ENCODE data around the gene DIP2C. TPM values are rescaled to one million over a fixed set of nuclear protein-coding genes. Genes with fewer than 3 reads are reported as not detected.
A peak's percentile ranks its signal among the peaks of the same experiment; 100 is the strongest.
"Not testable (repeated sequence)": the region's sequence is repeated elsewhere in the genome, so short reads cannot be mapped to it uniquely, and the experiment has no call there.

The DIP2C gene
- total RNA-seq, 1 donor, result 0.27 TPM

DNA sequence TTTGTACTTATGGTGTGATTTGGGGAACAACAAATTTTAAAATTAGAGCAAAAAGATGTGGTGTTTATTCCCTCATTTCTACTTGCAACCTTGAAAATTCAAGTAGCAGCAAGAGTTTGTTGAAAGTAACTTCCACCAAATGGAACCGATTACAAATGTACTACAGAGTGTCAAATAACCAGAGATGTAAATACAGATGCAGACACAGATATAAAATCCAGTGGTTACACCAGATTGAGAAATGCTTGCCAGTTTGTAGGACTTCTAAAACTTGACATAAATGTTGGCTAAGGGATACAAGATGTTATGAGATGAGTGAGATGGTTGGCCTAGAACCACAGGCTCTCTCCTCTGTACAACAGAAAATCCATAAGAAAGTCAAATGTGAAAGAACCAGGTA lies 162.1 kb downstream of the DIP2C start:
- no peak for DNase-seq (ENCODE audit: low read depth in 2 of 3, low spot score in 2 of 3)

DNA sequence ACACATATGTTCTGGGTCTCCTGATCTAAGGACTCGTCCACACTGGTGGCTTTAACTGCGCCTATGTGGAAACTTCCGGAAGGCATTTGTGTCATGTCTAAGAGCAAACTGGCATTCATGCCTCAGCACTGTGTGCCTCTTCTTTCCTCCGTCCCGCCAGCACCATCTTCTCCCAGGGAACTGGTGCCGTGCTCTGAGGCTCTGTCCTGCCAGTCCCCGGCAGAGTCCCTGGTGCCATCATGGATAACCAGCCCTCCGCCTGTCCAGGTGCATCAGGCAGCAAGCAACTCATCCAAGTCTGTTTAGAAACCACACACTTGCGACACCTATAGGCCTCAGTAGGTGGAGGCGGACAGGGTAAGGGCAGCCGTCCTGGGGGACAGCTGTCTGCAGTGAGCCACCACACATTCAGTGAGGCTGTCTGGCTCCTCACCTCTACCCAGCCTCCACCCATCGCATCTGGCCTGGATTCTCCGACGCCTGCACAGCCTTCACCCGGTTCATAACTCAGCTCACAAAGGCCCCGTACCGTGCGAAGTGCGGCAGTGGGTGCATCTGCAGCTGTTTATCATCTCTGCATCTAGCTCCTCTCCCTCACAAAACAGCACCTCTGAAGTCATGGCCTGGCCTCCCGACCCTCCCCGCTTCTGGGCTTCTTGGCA lies 162.7 kb downstream of the DIP2C start:
- no peak for DNase-seq (ENCODE audit: low read depth in 2 of 3, low spot score in 2 of 3)

DNA sequence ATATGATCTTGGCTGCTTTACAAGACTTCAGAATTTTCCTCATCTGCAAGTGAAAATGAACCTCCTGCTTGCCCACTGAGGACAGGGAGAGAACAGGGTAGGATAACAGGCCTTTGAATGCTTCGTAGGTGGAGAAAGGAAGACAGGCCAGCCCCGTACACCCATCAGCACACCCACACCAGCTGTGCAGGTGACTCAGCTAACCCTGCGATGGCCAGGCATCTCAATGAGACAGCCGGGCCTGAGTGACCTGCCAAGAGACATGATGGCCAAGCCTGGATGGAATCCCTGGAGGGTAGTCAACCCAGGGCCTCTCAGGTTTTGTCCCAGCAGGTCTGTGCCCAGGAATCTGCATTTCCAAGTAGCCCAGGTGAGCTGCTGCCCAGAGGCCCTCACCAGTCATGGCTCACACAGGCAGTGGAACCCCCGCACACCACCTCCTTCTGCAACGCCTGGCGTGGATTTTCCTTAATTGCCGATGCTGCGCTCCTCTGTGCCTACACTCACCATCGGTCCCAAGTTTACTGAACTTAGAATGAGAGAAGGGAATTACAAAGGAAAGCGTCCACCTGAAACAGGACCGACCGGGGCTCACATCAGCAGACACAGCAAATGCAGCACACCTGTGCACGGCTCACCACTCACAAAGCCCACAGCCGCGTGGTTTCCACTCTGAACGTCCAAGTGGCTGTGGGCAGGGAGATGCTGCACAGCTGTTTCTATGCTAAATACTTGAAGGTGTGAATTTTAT lies 163.7 kb downstream of the DIP2C start:
- DNase-seq (ENCODE audit: low read depth in 2 of 3, low spot score in 2 of 3), result no peak

DNA sequence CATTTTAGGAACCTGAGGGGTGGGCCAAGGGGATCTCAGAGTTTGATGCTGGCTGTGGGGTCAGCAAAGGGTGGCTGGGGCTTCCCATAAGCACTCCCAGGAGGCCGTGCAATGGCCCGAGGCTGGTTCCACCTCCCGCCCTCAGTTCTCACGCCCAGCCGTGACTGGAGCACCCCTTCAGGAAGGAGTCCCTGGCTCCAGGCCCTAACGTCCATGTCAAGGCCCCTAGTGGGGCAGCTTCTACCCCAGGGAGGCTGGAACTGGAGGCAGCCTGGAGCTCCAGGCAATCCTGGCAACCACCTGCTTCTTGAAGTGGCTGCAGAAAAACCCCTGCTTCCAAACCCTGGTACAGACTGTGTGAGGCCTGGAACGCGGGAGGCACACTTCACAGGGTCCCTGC lies 165.5 kb downstream of the DIP2C start:
- DNase-seq (ENCODE audit: low read depth in 2 of 3, low spot score in 2 of 3), result no peak

DNA sequence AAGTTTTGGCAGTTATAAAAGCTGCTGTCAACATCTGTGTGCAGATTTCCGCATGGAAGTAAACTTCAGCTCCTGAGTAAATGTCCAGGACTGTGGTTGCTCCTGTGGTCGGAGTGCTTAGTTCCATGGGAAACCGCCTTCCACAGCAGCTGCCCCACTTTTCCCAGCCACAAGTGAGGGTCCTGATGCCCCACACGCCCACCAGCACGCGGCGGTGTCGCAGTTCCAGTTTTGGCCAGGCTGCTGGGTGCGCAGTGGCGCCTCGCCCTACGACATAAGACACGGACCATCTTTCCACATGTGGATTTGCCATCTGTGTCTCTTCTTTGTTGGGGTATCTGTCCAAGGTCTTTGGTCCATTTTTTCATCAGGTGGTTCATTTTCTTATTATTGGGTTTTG lies 167.1 kb downstream of the DIP2C start:
- DNase-seq (ENCODE audit: low read depth in 2 of 3, low spot score in 2 of 3), result no peak

DNA sequence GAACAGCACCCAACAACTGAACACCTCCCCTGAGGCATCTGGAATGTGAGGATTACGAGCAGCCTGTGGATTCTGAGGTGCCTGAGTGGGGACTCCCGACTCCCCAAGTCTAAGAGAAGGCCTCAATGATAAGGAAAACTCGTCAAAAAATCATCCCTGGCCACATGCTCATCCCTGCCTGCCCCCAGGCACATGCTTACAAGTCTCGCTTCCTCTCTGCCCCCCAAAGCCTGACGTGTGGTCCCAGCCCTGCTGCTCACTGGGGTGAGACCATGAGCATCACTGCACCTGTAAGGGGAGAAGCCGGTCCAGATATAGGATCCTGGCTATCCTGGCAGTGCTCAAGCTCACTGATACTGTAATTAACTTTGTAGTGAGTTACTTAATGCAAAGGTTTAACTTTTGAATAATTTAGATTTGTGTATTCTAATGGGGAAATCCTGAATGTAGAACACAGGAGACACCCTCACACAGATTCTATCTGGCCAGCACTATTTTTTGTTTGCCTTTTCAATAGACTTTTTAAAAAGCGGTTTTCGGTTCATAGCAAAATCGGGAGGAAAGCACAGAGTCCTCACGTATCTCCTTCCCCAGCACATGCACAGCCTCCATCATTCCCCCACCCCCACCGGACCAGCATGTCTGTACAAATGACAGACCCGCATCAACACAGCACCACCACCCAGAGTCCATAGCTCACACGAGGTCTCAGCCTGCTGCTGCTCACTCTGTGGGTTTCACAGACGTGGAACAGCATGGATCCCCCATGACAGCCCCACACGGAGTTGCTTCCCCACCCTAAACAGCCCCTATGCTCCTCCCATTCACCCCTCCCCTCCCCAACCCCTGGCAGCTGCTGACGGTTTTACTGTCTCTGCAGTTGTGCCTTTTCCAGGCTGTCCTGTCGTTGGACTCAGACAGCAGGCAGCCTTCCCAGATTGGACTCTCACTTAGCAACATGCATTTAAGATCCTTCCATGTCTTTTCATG lies 167.9 kb downstream of the DIP2C start:
- no peak for DNase-seq (ENCODE audit: low read depth in 2 of 3, low spot score in 2 of 3)

DNA sequence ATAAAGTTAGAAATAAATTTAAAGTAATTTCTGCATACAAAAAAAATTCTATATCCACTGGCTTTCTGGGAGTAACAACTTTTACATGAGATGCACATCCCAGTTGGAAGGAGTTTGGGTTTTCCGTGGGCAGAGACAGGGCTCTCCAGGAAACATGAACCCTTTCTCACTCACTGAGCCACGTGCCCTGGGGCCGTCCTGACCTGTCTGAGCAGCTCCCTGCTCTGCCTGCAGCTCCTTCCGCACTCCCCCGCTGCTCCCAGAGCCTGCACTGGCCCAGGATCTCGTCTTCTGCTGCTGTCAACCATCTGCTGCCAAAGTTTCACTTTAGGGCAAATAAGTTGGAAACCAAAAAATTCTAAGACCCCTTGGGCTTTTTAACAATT lies 169.1 kb downstream of the DIP2C start:
- no peak for DNase-seq (ENCODE audit: low read depth in 2 of 3, low spot score in 2 of 3)

DNA sequence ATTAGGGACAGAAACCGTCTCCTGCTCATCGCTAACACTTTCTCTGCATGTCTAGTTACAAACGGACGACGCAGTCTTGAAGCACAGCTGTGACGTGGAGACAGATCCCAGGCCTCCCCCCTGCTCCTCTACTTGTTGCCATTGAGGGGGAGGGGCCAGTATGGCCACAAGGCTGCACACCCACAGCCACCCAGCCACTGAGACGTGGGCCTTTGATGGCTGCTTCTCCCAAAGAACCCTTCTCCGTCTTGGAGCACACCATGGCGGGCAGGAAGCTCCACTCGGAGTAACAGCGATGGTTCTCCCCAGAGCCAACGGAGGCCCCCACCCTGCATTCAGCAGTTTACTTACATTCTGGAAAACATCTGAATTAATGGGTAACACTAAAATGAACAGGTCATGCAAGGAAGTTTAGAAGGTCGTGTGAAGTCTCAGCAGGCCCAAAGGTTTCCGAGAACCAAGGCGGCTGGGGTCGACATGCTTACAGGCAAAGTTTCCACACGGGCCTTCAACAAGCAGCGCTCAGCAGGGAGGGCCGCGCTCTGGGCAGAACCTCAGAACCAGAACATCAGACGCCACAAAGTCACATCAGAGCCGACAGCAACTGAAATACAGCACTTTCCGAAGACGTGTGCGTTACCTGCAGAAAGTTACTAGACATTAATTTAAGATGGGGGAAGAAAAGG lies 169.6 kb downstream of the DIP2C start:
- no peak for DNase-seq (ENCODE audit: low read depth in 2 of 3, low spot score in 2 of 3)

DNA sequence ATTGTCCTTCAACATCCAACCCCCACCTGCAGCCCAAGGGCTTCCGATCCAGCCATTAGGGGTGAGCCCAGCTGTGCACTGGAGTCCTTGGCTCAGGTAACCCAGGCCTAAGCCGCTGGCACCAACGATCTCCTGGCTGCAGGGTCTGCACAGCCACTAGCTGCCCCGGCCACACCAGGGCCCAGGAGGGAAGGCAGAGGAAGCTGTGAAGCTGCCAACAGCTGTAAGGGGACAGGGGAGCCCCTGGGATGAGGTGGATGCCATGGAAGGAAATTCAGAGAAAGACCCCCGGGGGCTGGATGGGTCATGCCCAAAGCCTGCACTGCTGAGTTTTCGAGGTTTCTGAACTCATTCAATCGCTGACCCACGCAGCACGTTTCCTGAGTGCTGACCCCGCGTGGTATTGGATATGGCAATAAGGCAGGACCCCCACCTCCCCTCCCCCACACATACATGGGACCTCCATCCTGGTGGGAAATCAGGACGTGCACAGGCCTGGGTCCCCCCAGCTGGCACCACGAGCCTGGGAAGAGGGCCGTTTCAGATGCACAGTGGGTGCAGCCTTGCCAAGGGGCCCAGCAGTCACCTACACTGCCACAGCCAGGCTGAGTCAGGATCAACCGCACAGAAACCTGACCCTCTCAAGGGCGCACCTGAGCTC lies 170.3 kb downstream of the DIP2C start:
- DNase-seq (ENCODE audit: low read depth in 2 of 3, low spot score in 2 of 3), result no peak

DNA sequence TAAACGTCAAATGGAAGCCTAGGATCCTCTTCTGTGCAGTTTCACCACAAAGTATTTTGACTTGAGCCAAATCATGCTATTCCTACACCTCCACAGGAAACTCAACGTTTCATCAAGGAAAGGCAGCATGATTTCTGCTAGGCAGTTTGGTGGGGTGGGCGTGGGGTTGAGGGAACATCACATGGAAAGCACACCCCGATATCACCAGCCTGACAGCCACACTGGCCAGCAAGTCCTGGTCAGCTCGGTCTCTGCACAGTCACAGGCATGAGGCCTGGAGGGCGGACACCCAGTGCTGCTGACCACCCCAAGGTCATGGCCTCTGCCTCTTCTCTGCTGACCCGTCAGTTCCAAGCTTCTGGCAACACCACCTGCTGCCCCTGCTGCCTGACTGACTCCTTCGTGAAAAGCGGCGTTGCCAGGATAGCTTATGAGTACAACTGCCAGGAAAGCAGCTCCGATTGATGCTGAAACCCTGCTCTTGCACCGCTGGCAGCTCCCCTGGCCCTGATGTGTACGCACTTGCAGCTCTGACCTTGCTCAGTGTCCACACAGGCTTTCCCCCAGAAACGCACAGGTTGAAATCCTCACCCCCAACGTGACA lies 171.5 kb downstream of the DIP2C start:
- no peak for DNase-seq (ENCODE audit: low read depth in 2 of 3, low spot score in 2 of 3)

DNA sequence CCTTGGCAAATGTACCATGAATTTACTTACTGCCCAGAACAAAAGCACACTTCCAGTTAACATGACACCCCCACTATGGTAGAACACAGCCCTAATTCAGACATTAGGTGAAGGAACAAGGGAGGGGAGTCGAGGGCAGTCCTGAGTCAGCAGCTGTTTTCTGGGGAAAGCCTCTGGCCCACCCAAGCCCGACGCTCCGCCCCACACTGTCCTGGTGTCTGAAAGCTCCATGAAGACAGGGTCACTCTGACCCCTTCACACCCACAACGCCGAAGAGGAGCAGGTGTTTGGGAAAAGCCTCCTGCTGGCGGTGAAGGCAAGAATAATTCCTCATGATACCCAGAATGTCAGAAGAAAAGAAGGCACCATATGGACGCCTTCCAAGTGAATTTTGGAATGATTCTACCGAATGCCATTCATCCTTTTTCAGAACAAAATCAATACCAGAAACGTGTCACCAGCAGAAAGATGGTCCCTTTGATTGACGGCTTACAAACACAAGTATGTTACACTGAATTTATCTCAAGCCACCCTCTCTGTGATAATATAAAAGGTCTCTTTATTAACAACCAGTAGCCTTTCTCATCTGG lies 172.1 kb downstream of the DIP2C start:
- no peak for DNase-seq (ENCODE audit: low read depth in 2 of 3, low spot score in 2 of 3)

DNA sequence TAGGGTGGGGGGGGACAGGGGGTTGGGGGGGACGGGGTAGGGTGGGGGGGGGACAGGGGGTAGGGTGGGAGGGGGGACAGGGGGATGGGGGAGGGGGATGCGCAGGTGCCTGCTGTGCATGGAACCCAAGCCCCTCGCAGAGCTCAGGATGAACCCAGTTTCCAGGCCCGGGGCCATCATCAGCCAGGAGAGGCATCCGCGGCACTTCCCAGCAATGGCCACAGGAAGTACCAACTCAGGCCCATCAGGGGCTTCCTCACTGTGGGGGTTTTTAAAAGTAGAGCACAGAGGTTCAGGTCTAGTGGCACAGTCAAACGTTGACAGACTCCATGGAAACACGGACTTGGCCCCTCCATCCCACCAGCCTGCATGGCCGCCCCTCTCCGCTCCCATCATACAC lies 172.7 kb downstream of the DIP2C start:
- DNase-seq (ENCODE audit: low read depth in 2 of 3, low spot score in 2 of 3), result no peak

DNA sequence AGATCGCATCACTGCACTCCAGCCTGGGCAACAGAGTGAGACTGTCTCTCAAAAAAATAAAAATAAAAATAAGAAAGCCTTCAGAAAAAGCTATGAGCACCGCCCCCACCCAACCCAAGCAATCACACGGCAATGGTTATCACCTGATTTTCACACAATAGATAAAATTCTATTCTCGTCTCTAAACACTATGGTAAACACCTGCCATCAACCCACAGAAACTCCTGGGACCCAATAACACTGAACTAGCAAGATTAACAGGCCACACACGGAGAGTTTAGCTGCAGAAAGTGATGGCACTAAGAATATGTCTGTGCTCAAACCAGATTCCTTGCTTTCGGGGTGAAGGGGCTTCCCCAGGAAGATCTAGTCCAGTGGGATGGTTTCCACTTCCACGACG lies 173.8 kb downstream of the DIP2C start:
- DNase-seq (ENCODE audit: low read depth in 2 of 3, low spot score in 2 of 3), result no peak

DNA sequence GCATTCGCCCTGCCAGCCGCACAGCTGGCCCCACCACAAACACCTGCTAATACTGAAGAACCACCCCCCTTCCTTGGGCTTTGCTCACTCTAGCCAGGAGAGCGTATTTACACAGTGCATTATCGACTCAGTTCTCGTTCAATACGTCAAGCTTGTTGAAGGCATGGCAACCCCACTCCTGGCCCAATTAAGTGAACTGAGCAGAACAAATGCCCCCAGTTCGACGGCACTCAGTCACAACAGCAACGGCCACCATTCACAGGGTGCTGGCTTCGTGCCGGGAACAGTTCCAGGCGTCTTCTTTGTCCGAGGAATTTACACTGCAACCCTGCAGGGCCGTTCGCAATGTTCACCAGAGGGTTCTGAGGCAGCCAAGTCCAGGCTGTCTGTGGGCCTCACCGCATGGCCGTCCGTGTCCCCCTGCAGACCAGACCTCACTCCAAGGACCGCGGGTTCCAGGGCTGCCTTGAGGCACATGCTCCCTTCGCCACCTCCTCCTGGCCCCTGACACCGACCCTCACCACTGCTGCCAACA lies 175.3 kb downstream of the DIP2C start:
- DNase-seq (ENCODE audit: low read depth in 2 of 3, low spot score in 2 of 3), result no peak

DNA sequence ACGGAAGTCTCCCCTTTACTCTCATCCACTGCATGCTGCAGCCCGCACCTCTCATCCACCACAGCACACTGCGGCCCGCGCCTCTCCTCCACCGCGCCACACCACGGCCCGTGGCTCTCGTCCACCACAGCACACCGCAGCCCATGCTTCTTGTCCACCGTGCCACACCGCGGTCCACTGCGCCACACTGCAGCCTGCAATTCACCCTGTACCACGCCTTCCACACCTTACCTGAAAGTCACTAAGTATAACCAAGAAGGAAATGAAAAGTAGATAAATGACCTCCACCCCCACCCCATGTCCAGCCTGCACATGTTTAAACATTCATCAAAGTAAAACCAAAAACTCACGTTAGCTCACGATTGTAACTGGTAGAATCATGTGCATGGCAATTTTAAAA lies 176.1 kb downstream of the DIP2C start:
- DNase-seq (ENCODE audit: low read depth in 2 of 3, low spot score in 2 of 3), result no peak

DNA sequence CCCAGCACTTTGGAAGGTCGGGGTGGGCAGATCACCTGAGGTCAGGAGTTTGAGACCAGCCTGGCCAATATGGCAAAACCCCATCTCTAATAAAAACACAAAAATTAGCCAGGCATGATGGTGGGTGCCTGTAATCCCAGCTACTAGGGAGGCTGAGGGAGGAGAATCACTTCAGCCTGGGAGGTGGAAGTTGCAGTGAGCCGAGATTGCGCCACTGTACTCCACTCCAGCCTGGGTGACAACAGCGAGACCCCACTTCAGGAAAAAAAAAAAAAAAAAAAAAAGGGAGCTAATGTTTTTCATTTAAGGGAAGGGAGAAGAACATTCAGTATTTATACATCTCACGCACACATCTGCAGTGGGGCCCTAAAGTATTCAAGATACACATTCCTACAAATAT lies 176.8 kb downstream of the DIP2C start:
- DNase-seq (ENCODE audit: low read depth in 2 of 3, low spot score in 2 of 3), result not testable (repeated sequence)

DNA sequence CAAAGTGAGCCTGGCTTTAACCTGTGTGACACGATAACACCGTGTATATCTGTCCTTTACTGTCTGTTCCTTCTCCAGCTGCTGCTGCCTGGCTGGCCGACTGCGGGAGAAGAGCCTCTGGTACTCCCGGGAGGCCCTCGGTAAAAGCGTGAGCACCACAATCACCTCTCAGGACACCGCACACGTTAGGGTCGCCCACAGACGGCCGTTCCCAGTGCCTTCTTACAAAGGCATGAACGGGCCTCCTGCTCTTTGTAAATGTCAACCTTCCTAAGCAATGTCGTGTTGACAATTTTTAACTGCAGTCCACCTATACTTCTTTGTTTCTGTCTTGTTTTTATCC lies 177.6 kb downstream of the DIP2C start:
- DNase-seq (ENCODE audit: low read depth in 2 of 3, low spot score in 2 of 3), result no peak

DNA sequence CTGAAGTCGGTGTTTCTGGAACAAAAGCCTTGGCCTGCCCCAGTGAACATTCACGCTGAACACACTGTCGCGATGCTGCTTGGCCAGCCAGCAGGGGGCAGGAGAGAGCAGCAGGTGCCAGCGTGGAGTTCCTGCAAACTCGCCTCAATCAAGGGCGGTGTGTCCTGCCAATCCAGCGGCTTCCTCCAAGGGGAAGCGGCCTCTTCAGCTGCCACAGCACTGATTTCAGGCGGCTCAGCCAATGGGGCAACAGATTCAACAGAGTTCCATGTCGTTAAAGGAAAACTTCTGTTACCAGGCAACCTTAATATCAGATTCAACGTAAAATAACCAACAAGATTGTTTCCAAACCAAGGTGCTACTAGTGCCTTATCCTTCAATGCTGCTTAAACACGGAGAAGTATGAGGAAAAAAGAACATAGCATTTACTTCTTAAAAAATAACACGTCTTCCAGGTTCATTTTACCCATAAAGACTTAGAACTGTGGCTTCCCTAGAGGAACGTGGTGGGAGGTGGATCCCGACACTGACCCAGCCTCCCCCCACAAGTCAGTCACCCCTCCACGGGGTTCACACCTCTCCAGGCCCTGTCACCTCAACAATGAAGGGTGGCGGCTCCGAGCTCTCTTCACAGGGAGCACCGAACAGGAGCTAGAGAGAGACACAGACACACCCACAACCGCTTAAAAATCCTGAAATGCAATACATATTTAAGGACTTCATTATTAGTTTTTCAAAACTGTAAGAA lies 178.2 kb downstream of the DIP2C start:
- peak; percentile 54 to 82 (median 74) for DNase-seq (ENCODE audit: low read depth in 2 of 3, low spot score in 2 of 3)

All from hematopoietic multipotent progenitor cell (in vitro differentiated cells).